ENCODE measurements around the gene C11orf91.
"Not testable (repeated sequence)": the region's sequence is repeated elsewhere in the genome, so short reads cannot be mapped to it uniquely, and the experiment has no call there.

Gene C11orf91

GRCh38 chr11:33721984-33722383, 21.4 kb upstream of the C11orf91 start:
- no peak for DNase-seq (ENCODE audit: low spot score)

GRCh38 chr11:33721426-33721825, 20.8 kb upstream of the C11orf91 start:
- no peak for DNase-seq (ENCODE audit: low spot score)

GRCh38 chr11:33719587-33719986, 19.0 kb upstream of the C11orf91 start:
- no peak for DNase-seq (ENCODE audit: low spot score)

- no peak for DNase-seq (ENCODE audit: low spot score)
Observed at GRCh38 chr11:33718440-33718839, 17.8 kb upstream of the C11orf91 start.

GRCh38 chr11:33716243-33716642, 15.6 kb upstream of the C11orf91 start:
- no peak for DNase-seq (ENCODE audit: low spot score)

GRCh38 chr11:33713856-33714398, 13.3 kb upstream of the C11orf91 start:
- DNase-seq (ENCODE audit: low spot score): no peak

- DNase-seq (ENCODE audit: low spot score): no peak
Observed at GRCh38 chr11:33713151-33713855, 12.7 kb upstream of the C11orf91 start.

- no peak for DNase-seq (ENCODE audit: low spot score)
Observed at GRCh38 chr11:33712436-33712835, 11.8 kb upstream of the C11orf91 start.

- no peak for DNase-seq (ENCODE audit: low spot score)
Observed at GRCh38 chr11:33709466-33709865, 8.8 kb upstream of the C11orf91 start.

GRCh38 chr11:33708985-33709384, 8.4 kb upstream of the C11orf91 start:
- DNase-seq (ENCODE audit: low spot score): no peak

GRCh38 chr11:33707831-33708230, 7.2 kb upstream of the C11orf91 start:
- not testable (repeated sequence) for DNase-seq (ENCODE audit: low spot score)

GRCh38 chr11:33706966-33707365, 6.3 kb upstream of the C11orf91 start:
- no peak for DNase-seq (ENCODE audit: low spot score)

- DNase-seq (ENCODE audit: low spot score): no peak
Observed at GRCh38 chr11:33706546-33706945, 5.9 kb upstream of the C11orf91 start.

- no peak for DNase-seq (ENCODE audit: low spot score)
Observed at GRCh38 chr11:33704240-33705002, 3.8 kb upstream of the C11orf91 start.

- DNase-seq (ENCODE audit: low spot score): no peak
Observed at GRCh38 chr11:33703788-33704187, 3.2 kb upstream of the C11orf91 start.

- no peak for DNase-seq (ENCODE audit: low spot score)
Observed at GRCh38 chr11:33703234-33703633, 2.6 kb upstream of the C11orf91 start.

GRCh38 chr11:33701302-33702230, 940 bp upstream of the C11orf91 start:
- DNase-seq (ENCODE audit: low spot score): no peak

GRCh38 chr11:33700063-33700501, 544 bp downstream of the C11orf91 start:
- DNase-seq (ENCODE audit: low spot score): no peak

- no peak for DNase-seq (ENCODE audit: low spot score)
Observed at GRCh38 chr11:33699515-33700062, 1.0 kb downstream of the C11orf91 start.

GRCh38 chr11:33698921-33699320, 1.7 kb downstream of the C11orf91 start:
- DNase-seq (ENCODE audit: low spot score): no peak

GRCh38 chr11:33697997-33698396, 2.6 kb downstream of the C11orf91 start:
- no peak for DNase-seq (ENCODE audit: low spot score)

Data from HuH-7.5 (cell line).